HG03442 (cell line): ENCODE results near the gene LYPD3.
"Not testable (repeated sequence)": the region's sequence is repeated elsewhere in the genome, so short reads cannot be mapped to it uniquely, and the experiment has no call there.

ENCODE experiments used
- ATAC-seq: cut with Tn5 transposase; IDR thresholded peaks from one replicate; pipeline ENCODE4 v1.9.1; 2021; ENCODE audit warnings: mild to moderate bottlenecking, moderate library complexity; ENCODE audit not compliant: unreplicated experiment

LYPD3 gene

DNA sequence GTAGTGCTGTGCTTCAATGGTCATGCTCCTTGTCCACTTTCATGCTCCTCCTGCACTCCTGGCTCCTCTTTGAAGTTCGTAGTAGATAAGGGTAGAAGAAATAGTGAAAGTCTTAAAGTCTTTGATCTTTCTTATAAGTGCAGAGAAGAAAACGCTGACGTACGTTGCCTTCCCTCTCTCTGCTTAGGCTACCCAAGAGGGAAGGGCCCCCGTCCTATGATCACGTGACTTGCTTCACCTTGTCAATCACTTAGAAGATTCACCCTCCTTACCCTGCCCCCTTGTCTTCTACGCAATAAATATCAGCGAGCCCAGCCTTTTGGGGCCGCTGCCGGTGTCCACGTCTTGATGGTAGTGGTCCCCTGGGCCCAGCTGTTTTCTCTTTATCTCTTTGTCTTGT is 28.1 kb downstream of the LYPD3 start:
- ATAC-seq: not testable (repeated sequence)

DNA sequence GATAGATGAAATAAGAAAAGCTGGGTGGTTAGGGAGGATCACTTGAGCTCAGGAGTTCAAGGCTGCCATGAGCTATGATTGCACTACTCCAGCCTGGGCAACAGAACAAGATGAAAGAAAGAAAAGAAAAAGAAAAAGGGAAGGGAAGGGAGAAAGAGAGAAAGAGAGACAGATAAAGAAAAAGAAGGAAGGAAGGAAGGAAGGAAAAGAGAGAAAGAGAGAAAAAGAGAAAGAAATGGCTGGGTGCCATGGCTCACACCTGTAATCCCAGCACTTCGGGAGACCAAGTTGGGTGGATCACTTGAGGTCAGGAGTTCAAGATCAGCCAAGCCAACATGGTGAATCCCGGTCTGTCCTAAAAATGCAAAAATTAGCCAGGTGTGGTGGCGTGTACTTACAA is 29.6 kb downstream of the LYPD3 start:
- ATAC-seq: no peak

DNA sequence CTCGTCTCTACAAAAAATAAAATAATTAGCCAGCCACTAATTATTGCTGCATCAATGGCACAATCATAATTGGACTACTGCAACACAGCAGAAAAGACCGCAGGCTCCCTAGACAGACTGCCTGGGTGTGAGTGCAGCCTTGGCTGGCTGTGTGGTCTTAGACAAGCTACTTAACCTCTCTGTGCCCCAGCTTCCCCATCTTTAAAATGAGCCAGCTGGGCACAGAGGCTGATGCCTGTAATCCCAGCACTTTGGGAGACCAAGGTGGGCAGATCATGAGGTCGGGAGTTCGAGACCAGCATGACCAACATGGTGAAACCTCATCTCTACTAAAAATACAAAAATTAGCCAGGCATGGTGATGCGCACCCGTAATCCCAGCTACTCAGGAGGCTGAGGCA is 31.7 kb downstream of the LYPD3 start:
- ATAC-seq: no peak

DNA sequence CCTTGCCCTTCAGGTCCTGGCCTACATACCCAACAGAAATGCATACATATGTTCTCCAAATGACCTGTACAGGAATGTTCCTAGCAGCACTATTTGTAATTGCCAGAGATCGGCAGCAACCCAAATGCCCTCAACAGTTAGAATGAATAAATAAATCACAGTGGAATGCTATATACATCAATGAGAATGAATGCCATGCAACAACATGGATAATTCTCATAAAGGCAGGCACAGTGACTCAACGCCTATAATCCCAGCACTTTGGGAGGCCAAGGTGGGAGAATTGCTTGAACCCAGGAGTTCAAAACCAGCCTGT is 32.1 kb downstream of the LYPD3 start:
- no peak for ATAC-seq

GRCh38 chr19:43430976-43431375 is 34.4 kb downstream of the LYPD3 start:
- no peak for ATAC-seq

GRCh38 chr19:43430142-43430710 is 35.2 kb downstream of the LYPD3 start:
- peak; percentile 34 for ATAC-seq

DNA sequence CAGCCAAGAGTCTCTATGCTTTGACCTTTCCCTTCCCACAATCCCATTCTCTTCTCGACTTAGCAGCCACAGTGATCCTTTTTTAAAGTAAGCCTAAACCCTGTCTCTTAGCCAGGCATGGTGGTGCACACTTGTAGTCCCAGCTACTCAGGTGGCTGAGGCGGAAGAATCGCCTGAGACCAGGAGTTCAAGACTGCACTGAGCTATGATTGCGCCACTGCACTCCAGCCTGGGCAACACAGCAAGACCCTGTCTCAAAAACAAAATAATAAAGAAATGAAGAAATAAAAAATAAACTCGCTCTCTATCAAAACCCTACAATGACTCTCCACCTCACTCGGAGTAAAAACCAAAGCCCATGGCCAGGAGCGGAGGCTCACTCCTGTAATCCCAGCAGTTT is 36.0 kb downstream of the LYPD3 start:
- ATAC-seq: no peak

DNA sequence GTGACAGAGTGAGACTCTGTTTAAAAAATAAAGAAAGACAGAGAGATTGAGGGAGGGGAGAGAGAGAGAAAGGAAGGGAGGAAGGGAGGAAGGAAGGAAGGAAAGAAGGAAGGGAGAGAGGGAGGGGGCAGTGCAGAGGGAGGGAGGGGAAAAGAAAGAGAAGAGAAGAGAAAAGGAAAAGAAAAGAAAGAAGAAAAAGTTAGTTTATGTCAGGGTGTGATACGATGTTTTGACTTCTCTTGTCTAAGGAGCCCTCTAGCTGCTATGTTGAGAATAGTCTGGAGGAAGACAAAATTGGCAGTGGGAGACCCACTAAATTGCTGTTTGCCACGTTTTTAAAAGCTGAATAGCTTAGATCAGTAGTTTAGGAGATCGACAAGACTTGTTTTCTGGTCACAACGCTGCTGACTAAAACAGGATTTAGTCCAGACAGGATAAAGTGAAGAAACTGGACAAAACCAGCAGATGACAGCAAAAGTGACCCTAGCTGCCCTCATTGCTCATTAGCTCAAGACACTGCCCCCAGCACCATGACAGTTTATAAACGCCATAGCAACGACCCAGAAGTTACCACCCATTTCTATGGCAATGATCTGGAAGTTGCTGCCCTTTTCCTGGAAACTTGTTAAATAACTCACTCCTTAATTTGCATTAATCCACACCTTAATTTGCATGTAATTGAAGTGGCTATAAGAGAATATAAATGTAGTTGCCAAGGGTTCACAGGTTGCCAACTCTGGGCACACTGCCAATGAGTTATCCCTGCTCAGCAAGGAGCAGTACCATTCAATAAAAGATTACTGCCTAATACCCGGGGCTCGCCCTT is 39.6 kb downstream of the LYPD3 start:
- no peak for ATAC-seq

- ATAC-seq: no peak
Observed at GRCh38 chr19:43423779-43424178, 41.6 kb downstream of the LYPD3 start.

DNA sequence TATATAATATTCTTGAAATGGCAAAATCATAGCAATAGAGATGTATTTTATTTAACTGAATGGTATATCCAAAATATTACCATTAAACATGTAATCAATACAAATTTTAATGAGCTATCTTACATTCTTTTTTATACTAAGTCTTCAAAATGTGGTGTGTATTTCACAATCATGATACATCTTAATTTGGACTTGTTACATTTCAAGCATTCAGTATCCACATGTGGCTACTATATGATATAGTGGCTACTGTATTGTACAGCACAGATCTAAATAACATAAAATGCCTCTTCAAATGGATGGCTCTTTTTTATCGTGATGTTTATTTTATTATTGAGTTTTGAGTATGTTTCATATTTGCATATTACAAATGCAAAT is 42.7 kb downstream of the LYPD3 start:
- no peak for ATAC-seq

DNA sequence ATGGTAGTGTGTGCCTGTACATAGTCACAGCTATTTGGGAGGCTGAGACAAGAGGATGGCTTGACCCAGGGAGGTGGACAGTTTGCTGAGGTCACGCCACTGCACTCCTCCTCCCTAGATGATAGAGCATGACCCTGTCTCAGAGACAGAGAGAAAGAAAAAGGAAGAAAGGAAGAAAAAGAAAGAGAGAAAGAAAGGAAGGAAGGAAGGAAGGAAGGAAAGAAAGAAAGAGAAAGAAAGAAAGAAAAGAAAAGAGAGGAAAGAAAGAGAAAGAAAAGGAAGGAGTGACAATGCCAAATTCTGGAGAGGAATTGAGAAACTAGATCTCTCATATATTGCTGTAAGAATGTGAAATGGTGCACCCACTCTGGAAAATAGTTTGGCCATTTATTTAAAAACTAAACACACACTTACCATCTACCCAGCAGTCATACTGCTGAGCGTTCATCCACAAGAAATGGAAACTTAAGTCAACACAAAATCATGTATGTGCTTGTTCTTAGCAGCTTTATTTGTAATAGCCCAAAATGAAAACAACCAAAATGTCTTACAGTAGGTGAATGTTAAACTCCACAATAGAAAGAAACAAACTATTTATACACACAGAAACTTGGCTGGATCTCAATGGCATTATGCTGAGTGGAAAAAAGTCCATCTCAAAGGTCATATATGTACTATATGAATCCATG is 43.3 kb downstream of the LYPD3 start:
- ATAC-seq: no peak

DNA sequence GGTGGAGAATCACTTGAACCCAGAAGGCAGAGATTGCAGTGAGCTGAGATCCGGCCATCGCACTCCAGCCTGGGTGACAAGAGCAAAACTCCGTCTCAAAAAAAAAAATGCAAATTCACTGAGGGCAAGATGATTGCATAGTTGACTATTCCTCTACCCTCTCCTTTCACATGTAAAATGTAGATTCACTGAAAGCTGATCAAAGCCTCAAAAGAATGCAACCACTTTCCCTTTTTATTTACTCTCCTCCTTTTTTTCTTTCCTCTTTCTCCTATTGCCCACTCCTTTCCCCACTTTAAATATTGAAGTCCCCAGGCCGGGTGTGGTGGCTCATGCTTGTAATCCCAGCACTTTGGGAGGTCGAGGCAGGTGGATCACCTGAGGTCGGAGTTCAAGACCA is 44.5 kb downstream of the LYPD3 start:
- ATAC-seq: no peak

GRCh38 chr19:43416951-43417623 is 48.3 kb downstream of the LYPD3 start:
- no peak for ATAC-seq

- no peak for ATAC-seq
Observed at GRCh38 chr19:43414554-43414953, 50.9 kb downstream of the LYPD3 start, which contains the start of gene TEX101. TSS of gene TEX101 (plus strand) at chr19:43414890. CDS start at chr19:43415920, 1,030 bp downstream.

- ATAC-seq: no peak
Observed at GRCh38 chr19:43412441-43412840, 53.0 kb downstream of the LYPD3 start.
